Astrocyte (in vitro differentiated cells and primary cell): ENCODE results near the gene NLRP6. TPM values are rescaled to one million over a fixed set of nuclear protein-coding genes. Genes with fewer than 3 reads are reported as not detected.

Source experiments
- DNase-seq: peaks from one replicate; pipeline ENCODE4 v3.0.0-alpha.2; 2010; ENCODE audit warnings: low read depth
- FAIRE-seq: peaks from 2 replicates; lab custom pipeline; 2011; peaks lifted over from hg19 to GRCh38; lab: Jason Lieb, UNC
- H2AFZ ChIP-seq: 2 replicates; pipeline ENCODE4 v1.6.0; 2012; ENCODE audit warnings: low read depth, low read length, inconsistent platforms
- H3K27ac ChIP-seq: 2 replicates; pipeline ENCODE4 v1.5.1; 2011; ENCODE audit warnings: low read depth, low read length, inconsistent platforms
- H3K27me3 ChIP-seq: 2 replicates; pipeline ENCODE4 v1.6.0; 2011; ENCODE audit warnings: low read length, inconsistent platforms; ENCODE audit not compliant: insufficient read depth
- H3K36me3 ChIP-seq: 2 replicates; pipeline ENCODE4 v1.5.1; 2011; ENCODE audit warnings: low read length, inconsistent platforms; ENCODE audit not compliant: insufficient read depth
- H3K4me1 ChIP-seq: 2 replicates; pipeline ENCODE4 v1.5.1; 2011; ENCODE audit warnings: low read length, inconsistent platforms; ENCODE audit not compliant: insufficient read depth
- H3K4me2 ChIP-seq: 2 replicates; pipeline ENCODE4 v1.6.0; 2012; ENCODE audit warnings: low read length, inconsistent platforms
- H3K4me3 ChIP-seq: 2 replicates; pipeline ENCODE4 v1.5.1; 2011; ENCODE audit warnings: low read depth, mild to moderate bottlenecking, low read length, inconsistent platforms; ENCODE audit not compliant: insufficient read depth
- H3K79me2 ChIP-seq: 2 replicates; pipeline ENCODE4 v1.6.0; 2012; ENCODE audit warnings: mild to moderate bottlenecking, low read length, inconsistent platforms; ENCODE audit not compliant: insufficient read depth
- H3K9ac ChIP-seq: 2 replicates; pipeline ENCODE4 v1.6.0; 2012; ENCODE audit warnings: mild to moderate bottlenecking, low read length, inconsistent platforms
- H3K9me3 ChIP-seq: 2 replicates; pipeline ENCODE4 v1.5.1; 2012; ENCODE audit warnings: low read depth, mild to moderate bottlenecking, low read length, inconsistent platforms; ENCODE audit not compliant: insufficient read depth
- H4K20me1 ChIP-seq: 2 replicates; pipeline ENCODE4 v1.6.0; 2012; ENCODE audit warnings: low read length, inconsistent platforms; ENCODE audit not compliant: insufficient read depth
- H3K27ac Mint-ChIP-seq: one replicate; pipeline ENCODE4 v1.8.0; 2021; ENCODE audit warnings: mild to moderate bottlenecking, mixed read lengths; ENCODE audit not compliant: unreplicated experiment
- H3K27me3 Mint-ChIP-seq: one replicate; pipeline ENCODE4 v1.8.0; 2021; ENCODE audit warnings: low read depth, mixed read lengths; ENCODE audit not compliant: unreplicated experiment
- H3K36me3 Mint-ChIP-seq: one replicate; pipeline ENCODE4 v1.8.0; 2021; ENCODE audit warnings: low read depth, mixed read lengths; ENCODE audit not compliant: unreplicated experiment
- H3K4me1 Mint-ChIP-seq: one replicate; pipeline ENCODE4 v1.8.0; 2021; ENCODE audit warnings: low read depth, mixed read lengths; ENCODE audit not compliant: unreplicated experiment
- H3K4me3 Mint-ChIP-seq: one replicate; pipeline ENCODE4 v1.8.0; 2021; ENCODE audit warnings: mild to moderate bottlenecking, moderate library complexity, mixed read lengths; ENCODE audit not compliant: unreplicated experiment
- H3K9me3 Mint-ChIP-seq: one replicate; pipeline ENCODE4 v1.8.0; 2021; ENCODE audit warnings: mild to moderate bottlenecking, mixed read lengths; ENCODE audit not compliant: unreplicated experiment
- EZH2 ChIP-seq: IDR thresholded peaks from 2 replicates; pipeline ENCODE4 v1.6.1; 2012; ENCODE audit warnings: mild to moderate bottlenecking, low read length, inconsistent platforms; ENCODE audit not compliant: insufficient read depth
- total RNA-seq: library from RNA; stranded (reverse); gene quantifications from 2 replicates; pipeline ENCODE4 v1.2.1, GENCODE V29; 2021
- TF ChIP-seq, protein P1 (sequence below): IDR thresholded peaks from 2 replicates; pipeline ENCODE4 v1.5.1; 2011; ENCODE audit warnings: low read depth, mild to moderate bottlenecking, inconsistent platforms, low read length, moderate library complexity; ENCODE audit not compliant: insufficient read depth

The NLRP6 gene
- total RNA-seq, 1 donor from 2014 or later = not detected

DNA sequence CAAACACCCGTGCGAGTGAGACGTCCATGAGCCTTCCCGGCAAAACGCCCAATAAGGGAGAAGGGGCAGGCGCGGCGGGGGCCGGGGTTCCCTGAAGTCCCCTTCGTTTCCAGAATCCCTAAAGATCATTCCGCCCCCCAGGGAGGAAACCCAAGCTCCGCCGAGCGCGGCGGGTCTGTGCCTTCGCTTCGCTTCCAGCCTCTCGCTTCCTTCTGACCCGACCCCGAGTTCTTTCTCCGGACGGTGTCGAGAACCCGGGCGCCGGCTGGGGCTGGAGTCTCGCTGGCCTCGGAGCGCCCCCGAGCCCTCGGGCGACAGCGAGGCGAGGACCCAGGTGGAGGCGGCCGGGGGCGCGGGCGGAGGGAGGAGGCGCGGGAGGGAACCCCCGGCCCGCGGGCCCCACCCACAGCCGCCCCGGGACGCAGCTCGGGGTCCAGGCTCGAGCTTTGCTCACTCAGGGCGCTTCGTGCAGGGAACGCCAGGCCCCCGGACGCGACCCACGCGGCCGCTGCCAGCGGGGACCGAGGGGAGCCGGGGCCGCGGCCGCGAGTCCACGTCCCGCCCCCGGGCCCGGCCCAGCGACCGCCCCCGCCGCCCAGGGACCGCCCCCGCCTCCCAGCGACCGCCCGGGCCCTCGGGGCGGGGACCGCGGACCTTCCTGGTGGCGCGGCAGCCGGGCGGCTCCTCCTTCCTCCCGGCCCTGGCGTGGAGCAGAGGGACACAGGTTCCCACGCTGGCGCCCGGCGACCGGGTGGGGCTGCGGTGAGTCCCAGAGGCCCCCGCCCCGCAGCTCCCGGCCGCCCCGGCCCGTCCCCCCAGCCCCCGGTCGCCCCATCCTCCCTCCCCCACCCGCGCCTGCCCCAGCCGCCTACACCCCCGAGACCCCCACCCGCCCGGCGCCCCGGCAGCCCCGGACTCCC, 10.5 kb downstream of the NLRP6 start, which contains the start of gene PGGHG:
TSS of gene PGGHG (plus strand) at position 649 of the 920 bp plus-strand sequence. CDS start 691 bp downstream, outside the sequence.
- peak within 1 kb of the TSS; percentile 90 for H3K4me2 ChIP-seq
- no peaks in the 10 kb centered on the region for H3K9me3 ChIP-seq
- FAIRE-seq (no peak), DNase-seq (no peak)
- H3K27ac ChIP-seq = no peak within 1 kb of the TSS
- H3K9ac ChIP-seq = peak within 1 kb of the TSS; percentile 61
- peaks cover 29% of the 10 kb centered on the region for H3K27me3 Mint-ChIP-seq
- peaks cover 1% of the 10 kb centered on the region for H3K36me3 Mint-ChIP-seq
- peaks cover 6% of the 10 kb centered on the region for H3K4me1 ChIP-seq
- H3K36me3 ChIP-seq = no peaks in the 10 kb centered on the region
- H3K4me1 Mint-ChIP-seq = no peaks in the 10 kb centered on the region
- H3K4me3 ChIP-seq = peak within 1 kb of the TSS; percentile 57
- H3K27ac Mint-ChIP-seq = no peak within 1 kb of the TSS
- no peaks in the 10 kb centered on the region for H3K79me2 ChIP-seq
- peaks cover 15% of the 10 kb centered on the region for H3K27me3 ChIP-seq
- no peaks in the 10 kb centered on the region for H4K20me1 ChIP-seq
- H3K9me3 Mint-ChIP-seq = no peaks in the 10 kb centered on the region
- peak within 1 kb of the TSS; percentile 81 for H3K4me3 Mint-ChIP-seq
- peak within 1 kb of the TSS; percentile 86 for H2AFZ ChIP-seq
- TF ChIP-seq EZH2 = peak; percentile 76
- TF ChIP-seq, protein P1, sequence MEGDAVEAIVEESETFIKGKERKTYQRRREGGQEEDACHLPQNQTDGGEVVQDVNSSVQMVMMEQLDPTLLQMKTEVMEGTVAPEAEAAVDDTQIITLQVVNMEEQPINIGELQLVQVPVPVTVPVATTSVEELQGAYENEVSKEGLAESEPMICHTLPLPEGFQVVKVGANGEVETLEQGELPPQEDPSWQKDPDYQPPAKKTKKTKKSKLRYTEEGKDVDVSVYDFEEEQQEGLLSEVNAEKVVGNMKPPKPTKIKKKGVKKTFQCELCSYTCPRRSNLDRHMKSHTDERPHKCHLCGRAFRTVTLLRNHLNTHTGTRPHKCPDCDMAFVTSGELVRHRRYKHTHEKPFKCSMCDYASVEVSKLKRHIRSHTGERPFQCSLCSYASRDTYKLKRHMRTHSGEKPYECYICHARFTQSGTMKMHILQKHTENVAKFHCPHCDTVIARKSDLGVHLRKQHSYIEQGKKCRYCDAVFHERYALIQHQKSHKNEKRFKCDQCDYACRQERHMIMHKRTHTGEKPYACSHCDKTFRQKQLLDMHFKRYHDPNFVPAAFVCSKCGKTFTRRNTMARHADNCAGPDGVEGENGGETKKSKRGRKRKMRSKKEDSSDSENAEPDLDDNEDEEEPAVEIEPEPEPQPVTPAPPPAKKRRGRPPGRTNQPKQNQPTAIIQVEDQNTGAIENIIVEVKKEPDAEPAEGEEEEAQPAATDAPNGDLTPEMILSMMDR = no peak

DNA sequence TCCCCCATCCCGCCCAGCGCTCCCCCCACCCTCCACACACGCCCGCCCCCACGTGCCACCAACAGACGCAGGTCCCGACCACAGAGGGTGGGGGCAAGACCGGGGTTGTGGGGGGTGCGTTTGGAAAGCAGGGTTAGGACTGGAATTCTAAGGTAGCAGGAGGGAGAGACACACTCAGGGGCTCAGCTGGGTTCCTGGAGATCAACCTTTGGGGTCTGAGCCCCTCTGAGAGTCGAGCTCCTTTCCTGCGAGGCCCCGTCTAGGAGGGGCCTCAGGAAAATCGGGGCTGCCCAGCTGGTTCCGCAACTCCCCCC, 11.1 kb downstream of the NLRP6 start:
- Histone ChIP-seq H3K4me3 (no peak overlapping the region), H3K4me2 (peak overlapping the region; percentile 65), H3K4me1 (peaks cover 6% of the 10 kb centered on the region), H3K79me2 (no peaks in the 10 kb centered on the region), H3K27ac (no peak overlapping the region), H2AFZ (no peak overlapping the region), H3K9ac (no peak overlapping the region), H3K36me3 (no peaks in the 10 kb centered on the region), H4K20me1 (no peaks in the 10 kb centered on the region), H3K27me3 (peaks cover 15% of the 10 kb centered on the region), H3K9me3 (no peaks in the 10 kb centered on the region)
- Mint-ChIP-seq H3K4me1 (no peaks in the 10 kb centered on the region), H3K36me3 (peaks cover 1% of the 10 kb centered on the region), H3K4me3 (peak overlapping the region; percentile 81), H3K27me3 (peaks cover 28% of the 10 kb centered on the region), H3K9me3 (no peaks in the 10 kb centered on the region), H3K27ac (no peak overlapping the region)
- FAIRE-seq = no peak
- no peak for TF ChIP-seq EZH2
- TF ChIP-seq, protein P1 = no peak
- no peak for DNase-seq
